Hepatic stellate cell (primary cell): ENCODE measurements around the gene ZNF786.
"Not testable (repeated sequence)": the region's sequence is repeated elsewhere in the genome, so short reads cannot be mapped to it uniquely, and the experiment has no call there.

ENCODE experiments used
- DNase-seq: peaks from one replicate; pipeline ENCODE4 v3.0.0; 2011; ENCODE audit warnings: low spot score

ZNF786 gene

DNA sequence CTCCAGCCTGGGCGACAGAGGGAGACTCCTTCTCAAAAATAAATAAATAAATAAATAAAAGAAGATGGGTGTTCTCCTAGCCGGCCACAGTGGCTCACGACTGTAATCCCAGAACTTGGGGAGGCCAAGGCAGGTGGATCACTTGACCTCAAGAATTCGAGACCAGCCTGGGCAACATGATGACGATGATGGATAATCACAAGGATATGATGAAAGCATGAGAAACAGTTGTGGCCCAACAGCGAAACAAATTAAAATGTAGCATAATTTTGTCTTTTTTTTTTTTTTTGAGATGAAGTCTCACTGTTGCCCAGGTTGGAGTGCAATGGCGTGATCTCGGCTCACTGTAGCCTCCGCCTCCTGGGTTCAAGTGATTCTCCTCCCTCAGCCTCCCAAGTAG, 12.9 kb downstream of the ZNF786 start:
- DNase-seq, result no peak

DNA sequence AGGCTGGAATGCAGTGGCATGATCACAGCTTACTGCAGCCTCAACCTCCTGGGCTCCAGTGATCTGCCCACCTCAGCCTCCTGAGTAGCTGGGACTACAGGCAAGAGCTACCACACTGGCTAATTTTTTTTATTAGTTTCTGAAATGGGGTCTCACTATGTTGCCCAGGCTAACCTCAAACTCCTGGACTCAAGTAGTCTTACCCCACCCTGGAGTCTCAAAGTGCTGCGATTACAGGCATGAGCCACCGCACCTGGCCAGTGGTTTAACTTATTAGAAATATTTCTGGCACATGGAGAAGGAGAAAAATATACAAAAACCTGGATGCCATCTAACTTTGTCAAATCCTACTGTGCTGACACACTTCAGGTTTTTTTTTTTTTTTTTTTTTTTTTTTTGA, 15.2 kb downstream of the ZNF786 start:
- no peak for DNase-seq

DNA sequence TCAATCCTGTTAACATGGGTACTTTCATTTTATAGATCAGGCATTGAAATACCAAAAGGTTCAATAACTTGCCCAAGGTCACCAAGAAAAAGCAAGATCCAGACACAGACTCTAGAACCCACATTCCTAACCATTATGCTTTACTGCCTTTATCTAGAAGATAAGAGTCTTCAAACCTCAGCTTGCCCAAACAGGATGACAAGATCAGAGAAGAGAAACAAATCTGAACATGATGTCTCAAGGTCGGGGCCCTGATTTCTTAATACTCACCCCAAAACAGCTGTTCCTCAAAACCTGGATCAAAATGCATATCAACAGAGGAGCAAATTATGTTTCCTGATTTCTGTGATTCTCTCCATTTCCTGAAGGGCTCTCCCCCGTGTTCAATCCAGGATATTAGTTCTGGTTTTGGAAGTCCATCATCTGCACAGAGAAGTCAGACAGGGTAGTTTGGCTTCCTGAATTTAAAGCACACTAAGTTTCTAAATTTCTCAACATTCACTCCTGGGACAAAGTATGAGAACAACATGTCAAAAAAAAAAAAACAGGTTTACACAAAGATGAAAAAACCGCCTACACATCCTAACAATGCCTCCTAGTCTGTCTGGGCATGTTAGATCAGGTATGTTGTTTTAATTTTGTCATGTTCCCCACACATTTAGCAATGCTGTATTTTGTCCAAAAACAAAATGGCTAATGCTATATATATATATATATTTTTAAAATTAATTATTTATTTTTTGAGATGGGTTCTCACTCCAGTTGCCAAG, 16.2 kb downstream of the ZNF786 start:
- DNase-seq, result no peak

GRCh38 chr7:149072438-149072775, 18.1 kb downstream of the ZNF786 start:
- no peak for DNase-seq

DNA sequence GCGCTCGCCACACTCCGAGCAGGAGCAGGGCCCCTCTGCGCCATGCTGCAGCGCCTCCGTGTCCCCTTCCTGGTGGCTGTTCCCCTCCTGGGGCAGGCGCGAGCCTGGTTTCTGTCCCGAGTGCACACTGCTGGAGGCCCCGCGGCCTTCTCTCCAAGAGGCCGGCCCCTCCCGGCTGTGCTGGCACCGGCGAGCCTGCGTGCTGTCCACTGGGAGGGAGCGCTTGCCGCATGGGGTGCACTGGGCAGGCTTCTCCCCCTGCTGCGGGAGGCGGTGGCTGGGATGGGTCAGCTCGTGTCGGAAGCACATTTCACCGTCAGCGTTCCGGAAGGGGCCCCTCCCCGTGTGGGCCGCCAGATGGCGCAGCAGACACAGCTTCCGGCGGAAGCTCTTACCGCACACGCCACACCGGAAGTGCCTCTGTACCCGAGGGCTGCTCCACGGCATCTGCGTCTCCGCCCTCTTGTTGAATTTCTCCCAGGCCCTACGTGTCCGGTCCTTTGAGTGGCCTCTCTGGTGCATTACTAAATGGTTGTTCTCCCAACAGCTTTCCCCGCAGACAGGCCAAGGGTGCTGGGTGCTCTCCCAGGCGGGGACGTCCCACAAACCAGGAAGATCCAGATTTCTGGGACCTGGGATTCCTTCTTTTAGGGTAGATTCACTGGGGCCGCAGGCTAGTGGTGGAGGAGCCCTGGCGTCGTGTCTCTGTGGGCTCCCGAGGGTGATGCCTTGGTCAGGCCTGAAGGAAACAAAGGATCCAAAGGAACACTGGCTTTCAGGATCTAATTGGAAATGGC, 18.7 kb downstream of the ZNF786 start:
- DNase-seq, result no peak

- no peak for DNase-seq
Measured at GRCh38 chr7:149071182-149071635, 19.3 kb downstream of the ZNF786 start.

- no peak for DNase-seq
Measured at GRCh38 chr7:149070372-149071125, 20.0 kb downstream of the ZNF786 start.

GRCh38 chr7:149067869-149068268, 22.6 kb downstream of the ZNF786 start:
- no peak for DNase-seq

DNA sequence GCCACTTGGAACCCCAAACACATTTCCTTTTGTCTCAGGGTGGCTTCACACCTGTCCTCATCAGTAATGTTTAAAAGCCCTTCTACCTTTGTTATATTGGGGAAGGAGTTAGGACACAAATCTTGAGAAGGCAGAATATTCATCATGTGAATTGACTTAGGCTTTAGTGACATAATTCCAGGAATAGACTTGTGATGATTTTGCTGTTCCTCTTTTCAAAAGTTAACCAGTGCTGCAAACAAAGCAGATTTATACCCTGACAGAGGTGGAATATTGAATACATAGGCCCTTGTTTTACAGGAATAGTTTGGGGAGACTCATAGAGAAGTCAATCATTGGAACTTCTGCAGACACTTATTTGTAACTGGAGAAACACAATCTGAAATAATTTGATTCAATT, 27.0 kb downstream of the ZNF786 start:
- DNase-seq, result no peak

DNA sequence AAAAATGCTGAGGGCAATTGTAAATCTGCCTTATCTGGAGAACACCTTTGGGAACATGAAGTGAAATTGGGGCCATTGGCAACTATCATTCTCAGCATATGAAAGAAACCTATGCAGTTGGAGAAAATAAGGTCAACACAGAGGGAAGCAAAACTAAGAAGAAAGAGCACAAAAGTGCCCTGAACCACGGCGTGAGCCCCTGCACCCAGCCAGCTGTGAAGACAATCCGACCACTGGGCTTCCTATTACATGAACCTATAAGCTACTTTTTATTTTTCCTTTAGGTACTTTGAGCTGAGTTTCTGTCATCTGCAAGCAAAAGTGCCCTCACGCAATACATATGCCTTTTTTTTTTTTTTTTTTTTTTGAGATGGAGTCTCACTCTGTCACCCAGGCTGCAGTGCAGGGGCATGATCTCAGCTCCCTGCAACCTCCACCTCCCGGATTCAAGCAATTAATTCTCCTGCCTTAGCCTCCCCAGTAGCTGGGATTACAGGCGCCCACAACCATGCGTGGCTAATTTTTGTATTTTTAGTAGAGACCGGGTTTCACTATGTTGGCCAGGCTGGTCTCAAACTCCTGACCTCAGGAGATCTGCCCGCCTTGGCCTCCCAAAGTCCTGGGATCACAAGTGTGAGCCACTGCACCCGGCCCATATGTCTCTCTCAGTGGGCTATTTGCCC, 28.2 kb downstream of the ZNF786 start:
- not testable (repeated sequence) for DNase-seq

GRCh38 chr7:149060156-149060555, 30.4 kb downstream of the ZNF786 start:
- no peak for DNase-seq

- DNase-seq, result no peak
Measured at GRCh38 chr7:149053885-149054284, 36.6 kb downstream of the ZNF786 start.

DNA sequence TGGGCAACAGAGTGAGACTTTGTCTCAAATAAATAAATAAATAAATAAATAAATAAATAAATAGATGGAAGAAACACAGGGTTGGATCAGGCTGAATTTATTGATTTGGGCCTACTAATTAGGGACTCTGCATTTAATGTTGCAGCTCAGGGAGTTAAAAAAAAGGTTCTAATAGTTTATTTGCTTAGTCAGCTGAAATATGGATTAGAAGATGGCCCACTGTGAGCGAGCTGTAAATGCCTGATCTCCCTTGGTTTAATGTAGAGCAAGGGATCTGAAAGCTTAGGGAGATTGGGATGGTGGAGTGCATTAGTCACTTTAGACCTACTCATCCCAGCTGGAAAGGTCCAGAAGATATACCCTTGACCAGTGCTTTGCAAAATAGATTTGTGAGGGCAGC, 37.1 kb downstream of the ZNF786 start:
- DNase-seq, result no peak

DNA sequence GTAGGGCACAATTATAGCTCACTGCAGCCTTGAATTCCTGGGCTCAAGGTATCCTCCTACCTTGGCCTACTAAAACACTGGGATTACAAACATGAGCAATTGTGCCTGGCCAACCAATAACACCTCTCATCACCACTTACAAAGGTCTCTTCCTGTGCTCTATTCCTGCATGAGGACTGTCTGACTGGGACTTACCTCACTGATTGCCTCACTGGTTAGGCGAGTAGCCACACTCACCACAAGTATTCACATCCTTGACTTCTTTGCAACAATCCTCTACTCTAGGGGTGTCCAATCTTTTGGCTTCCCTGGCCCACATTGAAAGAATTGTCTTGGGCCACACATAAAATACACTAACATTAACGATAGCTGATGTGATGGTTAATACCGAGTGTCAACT, 39.6 kb downstream of the ZNF786 start:
- DNase-seq, result no peak

DNA sequence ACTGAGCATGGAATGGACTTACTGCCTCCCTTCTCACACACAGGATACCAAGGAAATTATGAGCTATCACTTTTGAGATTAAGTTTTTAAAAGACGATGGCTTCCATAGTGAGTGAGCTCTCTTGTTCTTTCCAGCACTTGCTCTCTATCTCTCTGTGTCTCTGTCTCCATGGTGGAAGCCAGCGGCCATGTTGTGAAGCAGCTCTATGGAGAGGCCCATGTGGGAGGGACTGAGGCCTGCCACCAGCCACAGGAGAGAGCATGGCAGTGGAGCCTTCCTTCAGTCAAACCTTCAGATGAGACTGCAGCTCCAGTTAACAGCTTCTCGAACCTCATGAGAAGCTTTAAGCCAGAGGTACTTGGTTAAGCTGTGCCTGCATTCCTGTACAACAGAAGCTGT, 41.7 kb downstream of the ZNF786 start:
- DNase-seq, result no peak

DNA sequence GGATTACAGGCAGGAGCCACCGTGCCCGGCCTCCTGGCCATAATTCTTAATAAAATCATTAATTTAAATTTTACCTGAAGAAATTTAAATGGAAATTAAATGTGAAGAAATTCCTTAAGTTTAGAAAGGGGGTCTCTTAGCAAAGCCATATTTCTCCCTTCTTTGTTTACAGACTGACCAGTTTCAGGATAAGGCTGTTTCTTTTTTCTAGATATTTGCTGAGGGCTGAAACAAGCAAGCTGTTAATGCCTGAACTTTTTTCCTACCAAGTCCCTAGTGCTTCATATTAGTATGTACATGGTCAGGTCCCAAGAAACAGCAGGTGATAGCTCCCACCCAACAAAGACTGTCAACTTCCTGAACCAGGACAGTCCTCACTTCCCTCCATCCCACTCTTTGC, 44.1 kb downstream of the ZNF786 start:
- no peak for DNase-seq

DNA sequence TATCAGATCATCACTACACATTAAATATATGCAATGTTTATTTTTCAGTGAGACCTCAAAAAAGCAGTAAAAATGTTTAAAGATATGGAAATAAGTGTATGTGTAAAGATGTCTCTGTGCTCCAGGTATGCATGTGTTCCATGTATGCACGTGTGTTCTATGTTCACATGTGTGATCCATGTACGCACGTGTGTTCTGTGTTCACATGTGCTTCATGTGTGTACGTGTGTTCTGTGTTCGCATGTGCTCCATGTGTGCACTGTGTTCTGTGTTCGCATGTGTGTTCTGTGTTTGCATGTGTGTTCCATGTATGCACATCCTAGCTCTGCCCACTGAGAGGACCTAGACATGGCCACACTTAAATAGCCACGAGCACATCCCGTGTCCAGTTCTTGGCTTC, 46.6 kb downstream of the ZNF786 start:
- no peak for DNase-seq

DNA sequence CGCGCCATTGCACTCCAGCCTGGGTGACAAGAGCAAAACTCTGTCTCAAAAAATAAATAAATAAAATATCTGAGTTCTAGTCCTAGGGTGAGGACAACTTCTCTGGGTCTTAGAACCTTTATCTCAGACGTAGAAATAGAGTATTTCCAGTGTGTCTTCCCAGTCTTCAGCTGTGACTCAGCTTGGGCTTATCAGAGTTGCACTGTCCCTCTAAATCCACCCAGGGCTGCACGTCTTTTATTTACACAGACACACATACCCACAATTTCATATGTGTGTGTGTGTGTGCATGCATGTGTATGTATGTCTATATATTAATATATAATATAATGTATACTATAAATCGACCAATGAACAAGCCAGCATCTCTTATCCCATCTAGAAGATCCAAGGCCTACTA, 49.2 kb downstream of the ZNF786 start:
- DNase-seq, result no peak

GRCh38 chr7:149038641-149039040, 51.9 kb downstream of the ZNF786 start:
- not testable (repeated sequence) for DNase-seq

DNA sequence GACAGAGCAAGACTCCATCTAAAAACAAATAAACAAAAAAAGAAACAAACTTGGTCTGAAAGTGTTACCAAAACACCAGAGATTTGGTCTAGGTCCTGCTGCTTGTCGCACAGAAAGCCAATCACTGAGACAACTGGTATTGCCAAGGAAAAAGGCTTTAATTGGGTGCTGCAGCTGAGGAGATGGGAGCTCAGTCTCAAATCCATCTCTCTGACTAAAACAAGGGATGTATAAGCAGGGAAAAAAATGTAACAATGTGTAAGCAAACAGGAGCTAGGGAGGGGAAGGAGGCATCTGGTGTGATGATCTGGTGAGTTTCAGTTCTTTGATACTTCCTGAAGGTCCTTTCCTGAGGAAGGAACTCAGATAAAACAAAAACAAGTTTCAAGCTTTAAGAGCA, 53.8 kb downstream of the ZNF786 start:
- no peak for DNase-seq

DNA sequence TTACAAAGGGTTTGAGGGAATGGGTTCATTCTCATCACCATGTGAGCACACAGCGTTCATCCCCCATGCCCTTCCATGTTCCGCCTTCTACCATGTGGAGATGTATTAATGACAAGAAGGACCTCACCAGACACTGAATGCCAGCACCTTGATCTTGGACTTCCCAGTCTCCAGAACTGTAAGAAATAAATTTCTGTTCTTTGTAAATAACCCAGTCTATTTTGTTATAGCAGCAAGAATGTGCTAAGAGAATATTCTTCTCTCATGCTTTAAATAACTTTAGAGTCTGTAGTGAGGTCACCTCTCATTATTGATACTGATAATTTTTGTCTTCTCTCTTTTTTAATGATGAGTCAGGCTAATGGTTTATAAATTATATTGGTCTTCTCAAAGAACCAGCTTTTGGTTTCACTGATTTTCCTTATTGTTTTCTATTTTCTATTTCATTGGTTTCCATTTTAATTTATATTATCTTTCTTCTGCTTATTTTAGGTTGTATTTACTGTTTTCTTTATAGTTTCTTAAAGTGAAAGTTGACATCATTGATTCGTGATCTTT, 59.1 kb downstream of the ZNF786 start:
- DNase-seq, result no peak

GRCh38 chr7:149030439-149030838, 60.1 kb downstream of the ZNF786 start:
- DNase-seq, result not testable (repeated sequence)
